HG02938 (cell line): ENCODE results near the gene IQCF2.
"Not testable (repeated sequence)": the region's sequence is repeated elsewhere in the genome, so short reads cannot be mapped to it uniquely, and the experiment has no call there.

Experiments
- ATAC-seq: cut with Tn5 transposase; IDR thresholded peaks from one replicate; pipeline ENCODE4 v1.9.1; 2021; ENCODE audit warnings: mild to moderate bottlenecking, moderate library complexity; ENCODE audit not compliant: unreplicated experiment

The IQCF2 gene

GRCh38 chr3:51860703-51861665 is at the start of gene IQCF2:
Gene IQCF2, plus strand, starts transcription at chr3:51861615. Its CDS starts 52 bp downstream, at chr3:51861667.
- no peak for ATAC-seq

GRCh38 chr3:51813539-51813938 is 47.9 kb upstream of the IQCF2 start:
- ATAC-seq: no peak

- no peak for ATAC-seq
Observed at GRCh38 chr3:51814034-51814433, 47.4 kb upstream of the IQCF2 start.

- ATAC-seq: no peak
Observed at GRCh38 chr3:51815614-51816013, 45.8 kb upstream of the IQCF2 start.

DNA sequence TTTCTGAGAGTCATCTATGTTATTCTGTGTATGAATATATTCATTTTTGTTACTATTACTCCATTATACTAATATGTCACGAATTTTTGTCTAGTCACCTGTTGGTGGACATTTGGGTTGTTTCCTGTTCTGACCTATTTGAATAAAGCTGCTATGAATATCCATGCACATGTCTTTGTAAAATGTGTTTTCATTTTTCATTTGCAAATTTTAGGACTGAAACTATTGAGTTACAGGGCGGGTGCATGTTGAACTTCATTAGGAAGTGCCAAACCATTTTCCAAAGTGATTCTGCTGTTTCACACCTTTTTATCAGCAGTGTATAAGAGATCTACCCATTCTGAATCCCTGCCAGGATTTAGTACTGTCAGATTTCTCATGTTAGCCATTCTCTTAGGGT is 44.7 kb upstream of the IQCF2 start:
- no peak for ATAC-seq

- no peak for ATAC-seq
Observed at GRCh38 chr3:51817375-51817774, 44.0 kb upstream of the IQCF2 start.

DNA sequence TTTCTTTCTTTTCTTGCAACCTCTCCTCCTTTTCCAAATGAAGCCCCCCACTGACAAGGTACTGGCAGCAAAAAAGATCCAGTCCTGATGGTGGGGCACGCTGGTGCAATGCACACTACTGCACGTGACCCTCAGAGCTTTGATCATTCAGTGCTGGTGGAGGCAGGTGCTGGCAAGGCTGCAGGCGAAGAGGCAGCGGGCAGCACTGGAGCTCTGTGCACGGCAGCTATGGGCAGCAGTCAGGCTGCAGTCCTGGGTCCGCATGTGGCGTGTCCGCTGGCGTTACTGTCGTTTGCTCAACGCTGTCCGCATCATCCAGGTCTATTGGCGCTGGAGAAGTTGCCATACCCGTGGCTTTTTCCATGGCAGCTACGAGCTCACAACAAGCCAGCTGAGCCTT is 42.3 kb upstream of the IQCF2 start:
- ATAC-seq: no peak

DNA sequence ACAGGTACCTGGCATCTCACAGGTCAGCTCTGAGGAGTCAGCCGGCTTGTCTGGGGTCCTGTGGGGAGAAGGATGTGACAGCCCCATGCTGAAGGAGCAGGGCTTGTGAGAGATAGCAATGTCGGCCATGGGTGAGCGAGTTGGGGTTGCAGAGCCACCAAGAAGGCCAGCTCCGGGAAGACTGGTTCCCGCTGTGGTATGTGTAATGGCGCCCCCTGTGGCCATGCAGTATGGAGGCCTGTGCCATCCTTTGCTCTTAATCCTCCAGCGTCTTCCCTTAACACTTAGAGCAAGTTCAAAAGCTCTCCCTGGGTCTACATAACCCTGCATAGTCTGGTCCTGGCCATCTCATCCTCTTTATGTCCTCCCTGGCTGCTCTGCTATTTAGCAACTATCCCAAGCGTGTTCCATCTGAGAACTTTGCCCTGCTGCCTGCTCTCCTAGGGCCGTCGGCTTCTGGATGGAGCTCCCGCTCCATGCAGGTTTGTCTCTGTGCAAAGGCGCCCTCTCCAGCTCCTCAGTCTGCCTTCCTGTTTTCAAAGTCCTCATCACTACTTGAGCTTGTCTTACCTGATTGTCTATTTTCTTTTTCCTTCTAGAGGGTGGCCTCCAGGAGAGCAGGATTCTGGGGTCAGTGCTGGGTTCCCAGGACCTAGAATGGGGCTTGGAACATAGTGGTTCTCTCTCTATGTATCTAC is 41.6 kb upstream of the IQCF2 start:
- ATAC-seq: no peak

GRCh38 chr3:51828297-51828696 is 33.1 kb upstream of the IQCF2 start:
- no peak for ATAC-seq

GRCh38 chr3:51830345-51830744 is 31.1 kb upstream of the IQCF2 start:
- ATAC-seq: no peak

- ATAC-seq: no peak
Observed at GRCh38 chr3:51830836-51831385, 30.5 kb upstream of the IQCF2 start.

- ATAC-seq: no peak
Observed at GRCh38 chr3:51836606-51837005, 24.8 kb upstream of the IQCF2 start.

DNA sequence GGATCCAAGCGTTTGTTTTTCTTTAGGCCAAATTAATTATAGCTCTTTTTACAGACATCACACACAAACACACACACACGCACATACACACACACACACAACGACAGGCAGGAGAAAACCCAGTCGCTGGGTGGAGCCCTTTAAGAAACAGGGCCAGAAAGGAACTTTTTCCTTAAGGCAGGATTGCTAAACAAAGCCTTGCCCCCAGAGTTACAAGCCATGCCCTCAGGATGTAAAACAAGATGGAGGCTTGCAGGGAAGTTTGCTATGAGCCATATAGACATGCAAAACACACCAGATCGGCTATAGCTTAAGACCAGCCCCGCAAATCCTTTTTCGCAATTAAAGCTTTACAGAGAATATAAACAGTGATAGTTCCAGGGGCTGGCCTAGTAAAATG is 16.3 kb upstream of the IQCF2 start:
- ATAC-seq: no peak

DNA sequence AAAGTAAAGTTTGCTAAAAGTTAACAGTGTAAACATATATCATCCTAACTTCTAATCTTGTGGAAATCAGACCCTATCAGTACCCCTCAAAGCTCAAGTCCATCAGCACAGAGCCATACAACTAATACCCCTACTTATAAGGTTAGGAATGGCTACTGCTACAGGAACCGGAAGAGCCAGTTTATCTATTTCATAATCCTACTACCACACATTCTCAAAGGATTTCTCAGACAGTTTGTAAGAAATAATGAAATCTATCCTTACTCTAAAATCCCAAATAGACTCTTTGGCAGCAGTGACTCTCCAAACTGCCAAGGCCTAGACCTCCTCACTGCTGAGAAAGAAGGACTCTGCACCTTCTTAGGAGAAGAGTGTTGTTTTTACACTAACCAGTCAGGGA is 6.0 kb upstream of the IQCF2 start:
- not testable (repeated sequence) for ATAC-seq

DNA sequence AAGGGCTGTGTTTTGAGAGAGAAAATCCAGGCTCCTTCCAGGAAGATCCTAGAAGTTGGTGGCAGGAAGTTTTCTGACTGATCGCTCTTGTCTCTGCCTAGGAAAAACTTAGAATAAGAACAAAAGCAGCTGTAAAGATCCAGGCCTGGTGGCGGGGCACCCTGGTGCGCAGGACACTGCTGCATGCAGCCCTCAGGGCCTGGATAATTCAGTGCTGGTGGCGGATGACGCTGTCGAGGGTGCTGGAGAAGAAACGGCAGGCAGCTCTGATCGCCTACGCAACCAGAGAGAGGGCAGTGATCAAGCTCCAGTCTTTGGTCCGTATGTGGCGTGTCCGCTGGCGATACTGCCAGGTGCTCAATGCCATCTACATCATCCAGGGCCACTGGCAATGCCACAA is 1.5 kb downstream of the IQCF2 start:
- ATAC-seq: no peak

DNA sequence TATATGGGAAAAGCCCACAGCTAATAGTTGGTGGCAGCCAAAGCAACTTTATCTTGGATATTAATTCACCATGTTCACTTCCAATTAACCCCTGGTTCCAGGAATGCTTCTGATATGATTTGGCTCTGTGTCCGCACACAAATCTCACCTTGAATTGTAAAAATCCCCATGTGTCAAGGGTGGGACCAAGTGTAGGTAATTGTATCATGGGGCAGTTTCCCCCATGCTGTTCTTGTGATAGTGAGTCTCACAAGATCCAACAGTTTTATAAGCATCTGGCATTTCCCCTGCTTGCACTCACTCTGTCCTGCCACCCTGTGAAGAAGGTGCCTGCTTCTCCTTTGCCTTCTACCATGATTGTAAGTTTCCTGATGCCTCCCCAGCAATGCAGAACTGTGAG is 7.5 kb downstream of the IQCF2 start:
- ATAC-seq: not testable (repeated sequence)

GRCh38 chr3:51869304-51869703 is 7.9 kb downstream of the IQCF2 start:
- no peak for ATAC-seq

- ATAC-seq: no peak
Observed at GRCh38 chr3:51873253-51873766, 11.9 kb downstream of the IQCF2 start.

GRCh38 chr3:51873876-51874275 is 12.5 kb downstream of the IQCF2 start:
- no peak for ATAC-seq

GRCh38 chr3:51874411-51874810 is 13.0 kb downstream of the IQCF2 start:
- no peak for ATAC-seq

DNA sequence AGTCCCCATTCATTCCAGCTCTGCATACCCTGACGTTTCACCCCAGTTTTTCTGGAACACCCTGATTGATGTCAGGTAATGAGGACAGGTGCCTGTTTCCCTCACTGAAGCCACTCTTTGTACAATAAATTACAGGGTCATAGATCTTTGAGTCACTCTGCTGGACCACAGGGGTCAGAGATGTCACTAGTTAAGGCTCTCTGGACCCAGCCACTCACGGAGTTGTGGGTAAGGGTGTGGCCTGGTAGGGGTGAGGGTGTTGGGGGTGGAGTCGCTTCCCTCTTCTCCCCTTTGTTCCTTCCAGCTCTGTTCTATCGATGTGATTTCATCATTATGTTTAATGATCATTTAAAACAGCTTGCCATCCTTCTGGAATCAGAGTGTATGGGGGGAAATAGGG is 13.5 kb downstream of the IQCF2 start:
- ATAC-seq: no peak

GRCh38 chr3:51875501-51875900 is 14.1 kb downstream of the IQCF2 start, which contains the start of gene IQCF5:
Gene IQCF5, minus strand, starts transcription at chr3:51875601. Its CDS starts 70 bp downstream, at chr3:51875531.
- ATAC-seq: no peak
